K562 (cell line): ENCODE data around the gene GYG2. TPM values are rescaled to one million over a fixed set of nuclear protein-coding genes. Genes with fewer than 3 reads are reported as not detected.

ENCODE experiments used
- CBFA2T2 ChIP-seq: fragments of 450-650 bp; conservative IDR thresholded peaks from 2 replicates; pipeline ENCODE4 v1.6.1; 2017; ENCODE audit warnings: mild to moderate bottlenecking
- CTBP1 ChIP-seq: fragments of 450-650 bp; IDR thresholded peaks from 2 replicates; pipeline ENCODE4 v1.6.1; 2016; ENCODE audit warnings: borderline replicate concordance
- MLLT1 ChIP-seq, 2 experiments: fragments of 450-650 bp; IDR thresholded peaks; 2 replicates each; pipeline ENCODE4 v1.6.1; 2016
- POLR2A ChIP-seq: fragments of 450-650 bp; conservative IDR thresholded peaks from 2 replicates; pipeline ENCODE4 v1.6.1; 2016
- PRDM10 ChIP-seq: fragments of 450-650 bp; IDR thresholded peaks from 2 replicates; pipeline ENCODE4 v1.6.1; 2018; ENCODE audit not compliant: partially characterized antibody
- polyA plus RNA-seq, 8 experiments: library from polyadenylated mRNA; depleted of rRNA in 4 of 8; stranded (reverse) in 5 of 8; unstranded in 3 of 8; fragments of >200 nt; fragmentation: Nextera tagmentation in 2 of 8; fragmentation: Illumina TruSeq in 1 of 8; extraction: Ambion mirVana in 2 of 8; extraction: Trizol in 1 of 8; gene quantifications; 2 replicates each; pipeline versions ENCODE4 v1.2.1 to v1.2.3, GENCODE V29; 2011 to 2014; ENCODE audit warnings: inconsistent platforms in 1 of 8, missing spikeins in 1 of 8
- total RNA-seq, 7 experiments: library from RNA; depleted of rRNA in 6 of 7; stranded (reverse); fragments of >200 nt in 6 of 7; fragmentation: Illumina TruSeq in 2 of 7; extraction: Trizol in 2 of 7; gene quantifications; 2 replicates each; pipeline versions ENCODE4 v1.2.1 to v1.2.3, GENCODE V29; 2011 to 2021; ENCODE audit warnings: low replicate concordance in 1 of 7

The GYG2 gene
- total and polyA plus RNA-seq, 9 of the 15 experiments (the other 6 are each of a cell fraction or from before 2014, with no cell fraction given): 0.24 to 4.4 (median 2.9) TPM

GRCh38 chrX:2890536-2891460 is 62.1 kb downstream of the GYG2 start (continued):
- TF ChIP-seq PRDM10 (peak; percentile 89), POLR2A (peak; percentile 58), CTBP1 (peak; percentile 45; the same call in 1 of the 2 replicates), MLLT1 (IDR thresholded peaks at IDR 0.05) (peak in 1 of 2 experiments; percentile 47; a peak in 1 of 4 replicates), CBFA2T2 (peak; percentile 9; the same call in 1 of the 2 replicates)
